ENCODE data around the gene INVS.

Gene INVS

DNA sequence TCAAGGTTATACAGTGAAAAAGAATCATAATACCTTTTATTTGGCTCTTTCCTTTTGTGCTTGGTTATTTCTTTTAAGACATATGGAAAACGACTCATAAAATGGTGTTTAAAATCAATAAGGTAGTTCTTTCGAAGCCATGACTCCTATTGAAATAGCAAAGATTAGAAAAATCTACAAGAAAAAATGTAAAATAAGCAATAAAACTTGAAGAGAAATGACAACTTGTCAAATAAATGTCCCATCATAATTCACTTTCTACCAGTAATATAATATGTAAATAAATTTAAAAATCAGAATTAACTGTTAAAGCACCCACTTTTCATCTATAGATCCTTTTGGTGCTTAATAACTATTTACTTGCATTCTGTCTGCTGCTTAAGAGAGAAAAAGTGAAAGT is 241.2 kb downstream of the INVS start:
- DNase-seq, result no peak

DNA sequence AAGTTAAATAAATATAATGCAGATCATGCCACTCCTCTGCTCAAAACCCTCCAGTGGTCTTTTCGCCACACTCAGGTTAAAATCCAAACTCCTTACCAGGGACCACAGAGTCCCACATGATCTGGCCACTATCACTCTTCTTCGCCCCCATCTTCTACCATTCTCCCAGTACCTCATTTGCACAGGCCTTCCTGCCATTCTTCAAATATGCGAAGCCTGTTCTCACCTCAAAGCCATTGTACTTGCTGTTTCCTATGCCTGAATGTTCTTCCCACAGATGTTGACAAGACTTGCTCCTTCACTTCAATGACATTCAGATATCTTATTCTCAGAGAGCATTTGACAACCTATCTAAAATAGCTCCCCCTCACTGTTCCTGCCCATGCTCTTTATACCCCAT is 242.8 kb downstream of the INVS start:
- no peak for DNase-seq

DNA sequence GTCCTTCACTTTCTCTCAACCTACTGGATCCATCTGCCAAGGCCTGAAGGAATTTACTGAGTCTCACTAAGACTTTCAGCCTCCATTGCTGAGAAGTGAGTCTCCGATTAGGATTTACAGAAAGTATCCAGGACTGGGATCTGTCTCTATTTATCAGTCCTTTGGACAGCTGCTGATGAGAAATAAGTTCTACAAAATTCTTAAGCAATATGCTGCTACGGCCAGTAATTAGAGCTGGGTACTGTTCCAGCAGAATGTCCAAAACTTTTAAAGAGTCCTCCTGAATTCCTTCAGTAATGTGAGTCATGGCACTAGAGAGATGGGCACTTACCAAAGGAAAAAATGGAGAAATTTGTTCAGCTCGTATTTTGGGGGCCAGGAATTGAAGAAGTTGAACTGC is 247.8 kb downstream of the INVS start:
- no peak for DNase-seq

DNA sequence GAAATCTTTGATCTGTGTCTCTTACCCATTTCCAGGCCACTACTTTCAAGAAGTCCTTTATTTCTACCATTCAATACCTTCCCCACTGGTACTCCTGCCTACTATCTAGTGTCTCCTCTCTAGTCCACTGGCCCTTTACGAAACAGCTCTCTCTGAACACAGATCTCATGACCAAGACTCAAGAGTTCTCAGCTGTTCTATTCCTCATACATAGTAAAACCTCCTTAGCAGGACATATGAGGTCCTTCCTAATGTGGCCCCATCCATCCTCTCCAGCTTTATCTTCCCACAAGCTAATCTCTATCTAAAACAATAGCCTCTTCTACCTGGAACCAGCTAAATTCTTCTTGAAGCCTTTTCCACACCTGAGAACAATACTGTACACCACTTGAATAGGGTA is 251.1 kb downstream of the INVS start:
- DNase-seq, result no peak

Measured in NCI-H748 treated with DMSO at 0.1 percent for 48 hours (cell line).